ENCODE measurements around the gene FOXN3. TPM values are rescaled to one million over a fixed set of nuclear protein-coding genes. Genes with fewer than 3 reads are reported as not detected.
A peak's percentile ranks its signal among the peaks of the same experiment; 100 is the strongest.

FOXN3 gene
- total and polyA plus RNA-seq, 2 experiments from 2014 or later, result 98.9 to 167 TPM

DNA sequence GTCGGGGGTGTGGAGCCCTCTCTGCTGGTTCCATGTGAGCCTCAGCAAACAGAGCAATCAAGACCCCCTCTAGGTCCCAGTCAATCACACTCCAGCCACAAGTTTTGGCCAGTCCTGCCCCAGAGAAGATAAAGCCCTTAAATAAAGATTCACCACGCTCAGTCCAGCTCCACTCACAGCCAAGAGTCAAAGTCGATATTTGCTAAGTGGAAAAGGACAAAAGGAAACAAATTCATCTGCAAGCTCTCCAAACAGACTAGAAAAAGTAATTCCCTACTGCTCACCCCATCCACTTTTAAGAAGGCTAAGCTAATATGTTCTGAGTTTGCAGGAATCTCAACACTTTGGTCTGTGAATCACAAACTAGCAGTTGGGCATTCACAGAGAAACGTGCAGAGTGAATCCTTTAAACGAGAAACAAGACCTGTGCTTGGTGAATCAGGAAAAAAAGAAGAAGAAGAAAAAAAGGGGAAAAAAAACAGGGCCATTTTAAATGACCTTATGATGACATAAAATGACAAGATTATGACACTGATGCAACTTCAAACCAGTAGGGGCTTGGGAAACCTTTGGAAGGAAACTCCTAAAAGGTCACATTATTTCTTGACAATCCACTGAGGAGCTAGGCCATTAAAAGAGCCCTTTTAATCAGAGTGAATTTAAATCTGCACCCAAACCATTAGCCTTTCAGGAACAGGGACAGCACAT lies 41.8 kb upstream of the FOXN3 start:
- Histone ChIP-seq H2AFZ (no peak overlapping the region), H3K9me2 (ENCODE audit: insufficient read depth) (no peaks in the 10 kb centered on the region), H4K20me1 (replicated peaks; ENCODE audit: insufficient read depth) (no peaks in the 10 kb centered on the region), H3K4me2 (peak overlapping the region; percentile 61), H3K79me2 (replicated peaks; ENCODE audit: insufficient read depth) (peaks cover 43% of the 10 kb centered on the region), H3K27me3 (ENCODE audit: insufficient read depth) (no peaks in the 10 kb centered on the region), H3K36me3 (ENCODE audit: insufficient read depth) (no peaks in the 10 kb centered on the region), H3F3A (replicated peaks; ENCODE audit: low read depth) (peaks cover 5% of the 10 kb centered on the region; the same call in 1 of the 2 replicates), H3K4me3 (no peak overlapping the region), H3K4me1 (ENCODE audit: insufficient read depth) (peaks cover 47% of the 10 kb centered on the region), H3K27ac (ENCODE audit: low read depth) (no peak overlapping the region)
- Mint-ChIP-seq H3K36me3 (ENCODE audit: low read depth) (peaks cover 5% of the 10 kb centered on the region; the same call in 2 of the 3 replicates), H3K27me3 (ENCODE audit: insufficient read depth, low read depth, poor library complexity) (peaks cover 4% of the 10 kb centered on the region), H3K4me3 (no peak overlapping the region), H3K4me1 (peaks cover 45% of the 10 kb centered on the region), H3K9me3 (no peaks in the 10 kb centered on the region), H3K27ac (peak overlapping the region; percentile 30)
- TF ChIP-seq JUNB (IDR thresholded peaks at IDR 0.05; ENCODE audit: unreplicated experiment) (no peak), STAT1 (IDR thresholded peaks at IDR 0.05; ENCODE audit: unreplicated experiment) (no peak), CREB1 (CRISPR knock-in tag; IDR thresholded peaks at IDR 0.05; ENCODE audit: low read depth) (no peak), ZNF331 (CRISPR knock-in tag; IDR thresholded peaks at IDR 0.05; ENCODE audit: low read depth) (no peak), NANOG (IDR thresholded peaks at IDR 0.05; ENCODE audit: borderline replicate concordance) (no peak)
- TF ChIP-seq, protein P1, sequence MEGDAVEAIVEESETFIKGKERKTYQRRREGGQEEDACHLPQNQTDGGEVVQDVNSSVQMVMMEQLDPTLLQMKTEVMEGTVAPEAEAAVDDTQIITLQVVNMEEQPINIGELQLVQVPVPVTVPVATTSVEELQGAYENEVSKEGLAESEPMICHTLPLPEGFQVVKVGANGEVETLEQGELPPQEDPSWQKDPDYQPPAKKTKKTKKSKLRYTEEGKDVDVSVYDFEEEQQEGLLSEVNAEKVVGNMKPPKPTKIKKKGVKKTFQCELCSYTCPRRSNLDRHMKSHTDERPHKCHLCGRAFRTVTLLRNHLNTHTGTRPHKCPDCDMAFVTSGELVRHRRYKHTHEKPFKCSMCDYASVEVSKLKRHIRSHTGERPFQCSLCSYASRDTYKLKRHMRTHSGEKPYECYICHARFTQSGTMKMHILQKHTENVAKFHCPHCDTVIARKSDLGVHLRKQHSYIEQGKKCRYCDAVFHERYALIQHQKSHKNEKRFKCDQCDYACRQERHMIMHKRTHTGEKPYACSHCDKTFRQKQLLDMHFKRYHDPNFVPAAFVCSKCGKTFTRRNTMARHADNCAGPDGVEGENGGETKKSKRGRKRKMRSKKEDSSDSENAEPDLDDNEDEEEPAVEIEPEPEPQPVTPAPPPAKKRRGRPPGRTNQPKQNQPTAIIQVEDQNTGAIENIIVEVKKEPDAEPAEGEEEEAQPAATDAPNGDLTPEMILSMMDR (conservative IDR thresholded peaks at IDR 0.05; ENCODE audit: low read depth in 2 of 2), result no peak
- TF ChIP-seq, protein P2, sequence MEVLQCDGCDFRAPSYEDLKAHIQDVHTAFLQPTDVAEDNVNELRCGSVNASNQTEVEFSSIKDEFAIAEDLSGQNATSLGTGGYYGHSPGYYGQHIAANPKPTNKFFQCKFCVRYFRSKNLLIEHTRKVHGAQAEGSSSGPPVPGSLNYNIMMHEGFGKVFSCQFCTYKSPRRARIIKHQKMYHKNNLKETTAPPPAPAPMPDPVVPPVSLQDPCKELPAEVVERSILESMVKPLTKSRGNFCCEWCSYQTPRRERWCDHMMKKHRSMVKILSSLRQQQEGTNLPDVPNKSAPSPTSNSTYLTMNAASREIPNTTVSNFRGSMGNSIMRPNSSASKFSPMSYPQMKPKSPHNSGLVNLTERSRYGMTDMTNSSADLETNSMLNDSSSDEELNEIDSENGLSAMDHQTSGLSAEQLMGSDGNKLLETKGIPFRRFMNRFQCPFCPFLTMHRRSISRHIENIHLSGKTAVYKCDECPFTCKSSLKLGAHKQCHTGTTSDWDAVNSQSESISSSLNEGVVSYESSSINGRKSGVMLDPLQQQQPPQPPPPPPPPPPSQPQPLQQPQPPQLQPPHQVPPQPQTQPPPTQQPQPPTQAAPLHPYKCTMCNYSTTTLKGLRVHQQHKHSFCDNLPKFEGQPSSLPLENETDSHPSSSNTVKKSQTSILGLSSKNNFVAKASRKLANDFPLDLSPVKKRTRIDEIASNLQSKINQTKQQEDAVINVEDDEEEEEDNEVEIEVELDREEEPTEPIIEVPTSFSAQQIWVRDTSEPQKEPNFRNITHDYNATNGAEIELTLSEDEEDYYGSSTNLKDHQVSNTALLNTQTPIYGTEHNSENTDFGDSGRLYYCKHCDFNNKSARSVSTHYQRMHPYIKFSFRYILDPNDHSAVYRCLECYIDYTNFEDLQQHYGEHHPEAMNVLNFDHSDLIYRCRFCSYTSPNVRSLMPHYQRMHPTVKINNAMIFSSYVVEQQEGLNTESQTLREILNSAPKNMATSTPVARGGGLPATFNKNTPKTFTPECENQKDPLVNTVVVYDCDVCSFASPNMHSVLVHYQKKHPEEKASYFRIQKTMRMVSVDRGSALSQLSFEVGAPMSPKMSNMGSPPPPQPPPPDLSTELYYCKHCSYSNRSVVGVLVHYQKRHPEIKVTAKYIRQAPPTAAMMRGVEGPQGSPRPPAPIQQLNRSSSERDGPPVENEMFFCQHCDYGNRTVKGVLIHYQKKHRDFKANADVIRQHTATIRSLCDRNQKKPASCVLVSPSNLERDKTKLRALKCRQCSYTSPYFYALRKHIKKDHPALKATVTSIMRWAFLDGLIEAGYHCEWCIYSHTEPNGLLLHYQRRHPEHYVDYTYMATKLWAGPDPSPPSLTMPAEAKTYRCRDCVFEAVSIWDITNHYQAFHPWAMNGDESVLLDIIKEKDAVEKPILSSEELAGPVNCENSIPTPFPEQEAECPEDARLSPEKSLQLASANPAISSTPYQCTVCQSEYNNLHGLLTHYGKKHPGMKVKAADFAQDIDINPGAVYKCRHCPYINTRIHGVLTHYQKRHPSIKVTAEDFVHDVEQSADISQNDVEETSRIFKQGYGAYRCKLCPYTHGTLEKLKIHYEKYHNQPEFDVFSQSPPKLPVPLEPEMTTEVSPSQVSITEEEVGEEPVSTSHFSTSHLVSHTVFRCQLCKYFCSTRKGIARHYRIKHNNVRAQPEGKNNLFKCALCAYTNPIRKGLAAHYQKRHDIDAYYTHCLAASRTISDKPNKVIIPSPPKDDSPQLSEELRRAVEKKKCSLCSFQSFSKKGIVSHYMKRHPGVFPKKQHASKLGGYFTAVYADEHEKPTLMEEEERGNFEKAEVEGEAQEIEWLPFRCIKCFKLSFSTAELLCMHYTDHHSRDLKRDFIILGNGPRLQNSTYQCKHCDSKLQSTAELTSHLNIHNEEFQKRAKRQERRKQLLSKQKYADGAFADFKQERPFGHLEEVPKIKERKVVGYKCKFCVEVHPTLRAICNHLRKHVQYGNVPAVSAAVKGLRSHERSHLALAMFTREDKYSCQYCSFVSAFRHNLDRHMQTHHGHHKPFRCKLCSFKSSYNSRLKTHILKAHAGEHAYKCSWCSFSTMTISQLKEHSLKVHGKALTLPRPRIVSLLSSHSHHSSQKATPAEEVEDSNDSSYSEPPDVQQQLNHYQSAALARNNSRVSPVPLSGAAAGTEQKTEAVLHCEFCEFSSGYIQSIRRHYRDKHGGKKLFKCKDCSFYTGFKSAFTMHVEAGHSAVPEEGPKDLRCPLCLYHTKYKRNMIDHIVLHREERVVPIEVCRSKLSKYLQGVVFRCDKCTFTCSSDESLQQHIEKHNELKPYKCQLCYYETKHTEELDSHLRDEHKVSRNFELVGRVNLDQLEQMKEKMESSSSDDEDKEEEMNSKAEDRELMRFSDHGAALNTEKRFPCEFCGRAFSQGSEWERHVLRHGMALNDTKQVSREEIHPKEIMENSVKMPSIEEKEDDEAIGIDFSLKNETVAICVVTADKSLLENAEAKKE (CRISPR knock-in tag; IDR thresholded peaks at IDR 0.05), result no peak
- no peak for ATAC-seq
- no peak for DNase-seq (ENCODE audit: low spot score)

Measured in GM23338 (cell line).